ENCODE results near the gene RTN4R.
A peak's percentile ranks its signal among the peaks of the same experiment; 100 is the strongest.
"Not testable (repeated sequence)": the region's sequence is repeated elsewhere in the genome, so short reads cannot be mapped to it uniquely, and the experiment has no call there.

The RTN4R gene

GRCh38 chr22:20274374-20274773 is 6.3 kb upstream of the RTN4R start:
- H3K4me3 ChIP-seq (ENCODE audit: low read length in 2 of 2); H3K9me3 ChIP-seq (replicated peaks in 1 of 2; ENCODE audit: control insufficient read depth in 2 of 2, insufficient read depth in 1 of 2, low read depth in 1 of 2, low read length in 2 of 2); H2BK5ac ChIP-seq (ENCODE audit: low read length); H3K79me1 ChIP-seq (ENCODE audit: low read depth, low read length); H3K27me3 ChIP-seq (ENCODE audit: control insufficient read depth in 3 of 3, insufficient read depth in 3 of 3, low read depth in 1 of 3, low read length in 3 of 3); H4K91ac ChIP-seq (ENCODE audit: low read depth, low read length, poor library complexity); H2AK5ac ChIP-seq (ENCODE audit: low read depth, low read length); H3K9ac ChIP-seq (ENCODE audit: low read depth, low read length, poor library complexity); H3K4me2 ChIP-seq (ENCODE audit: insufficient read depth, low read length, poor library complexity, severe bottlenecking); H3K27ac ChIP-seq (replicated peaks; ENCODE audit: low read length); H2AFZ ChIP-seq (ENCODE audit: low read length); H2BK120ac ChIP-seq (ENCODE audit: low read depth, low read length); H2BK12ac ChIP-seq (ENCODE audit: low read length); H4K8ac ChIP-seq (ENCODE audit: low read depth, low read length); H3K4ac ChIP-seq (ENCODE audit: low read length); H3K36me3 ChIP-seq (replicated peaks in 1 of 2; ENCODE audit: control insufficient read depth in 2 of 2, insufficient read depth in 2 of 2, low read length in 2 of 2); DNase-seq (ENCODE audit: low spot score): not testable (repeated sequence)
- peak overlapping the region; percentile 52 for H3K18ac ChIP-seq (ENCODE audit: low read length)
- H3K23ac ChIP-seq (ENCODE audit: low read depth, low read length, poor library complexity) = peak overlapping the region; percentile 80
- H2BK15ac ChIP-seq (ENCODE audit: low read length) = peak overlapping the region; percentile 85
- H3K14ac ChIP-seq (ENCODE audit: low read length) = peak overlapping the region; percentile 38
- peaks cover 11 to 12% of the 10 kb centered on the region in 2 donors for H3K4me1 ChIP-seq (ENCODE audit: control insufficient read depth in 2 of 2, insufficient read depth in 1 of 2, low read depth in 1 of 2, low read length in 2 of 2)
- whole genome bisulfite sequencing, 2 donors (ENCODE audit: extremely low coverage in 2 of 2, insufficient read length in 2 of 2, insufficient replicate concordance in 1 of 2) = no CpG with 5 or more reads among the region's 10 CpGs

GRCh38 chr22:20273758-20274181 is 5.7 kb upstream of the RTN4R start:
- Histone ChIP-seq H3K23ac (ENCODE audit: low read depth, low read length, poor library complexity) (peak overlapping the region; percentile 55), H4K8ac (ENCODE audit: low read depth, low read length) (no peak overlapping the region), H2BK15ac (ENCODE audit: low read length) (peak overlapping the region; percentile 81), H3K4me1 (ENCODE audit: control insufficient read depth in 2 of 2, insufficient read depth in 1 of 2, low read depth in 1 of 2, low read length in 2 of 2) (peaks cover 12 to 17% of the 10 kb centered on the region in 2 donors), H2AK5ac (ENCODE audit: low read depth, low read length) (peak overlapping the region; percentile 63), H3K79me1 (ENCODE audit: low read depth, low read length) (peaks cover 3% of the 10 kb centered on the region), H2BK120ac (ENCODE audit: low read depth, low read length) (no peak overlapping the region), H3K27me3 (ENCODE audit: control insufficient read depth in 3 of 3, insufficient read depth in 3 of 3, low read depth in 1 of 3, low read length in 3 of 3) (no peaks in the 10 kb centered on the region), H3K4me3 (ENCODE audit: low read length in 2 of 2) (no peak overlapping the region), H3K4me2 (ENCODE audit: insufficient read depth, low read length, poor library complexity, severe bottlenecking) (no peak overlapping the region), H3K14ac (ENCODE audit: low read length) (peak overlapping the region; percentile 8), H4K91ac (ENCODE audit: low read depth, low read length, poor library complexity) (no peak overlapping the region), H3K27ac (replicated peaks; ENCODE audit: low read length) (no peak overlapping the region), H3K9me3 (replicated peaks in 1 of 2; ENCODE audit: control insufficient read depth in 2 of 2, insufficient read depth in 1 of 2, low read depth in 1 of 2, low read length in 2 of 2) (no peaks in the 10 kb centered on the region), H3K36me3 (replicated peaks in 1 of 2; ENCODE audit: control insufficient read depth in 2 of 2, insufficient read depth in 2 of 2, low read length in 2 of 2) (no peaks in the 10 kb centered on the region), H2BK5ac (ENCODE audit: low read length) (peak overlapping the region; percentile 13), H3K9ac (ENCODE audit: low read depth, low read length, poor library complexity) (no peak overlapping the region), H3K4ac (ENCODE audit: low read length) (no peak overlapping the region), H2BK12ac (ENCODE audit: low read length) (peak overlapping the region; percentile 22), H3K18ac (ENCODE audit: low read length) (peak overlapping the region; percentile 64), H2AFZ (ENCODE audit: low read length) (peak overlapping the region; percentile 77)
- DNase-seq (ENCODE audit: low spot score) = no peak
- WGBS, 2 donors (ENCODE audit: extremely low coverage in 2 of 2, insufficient read length in 2 of 2, insufficient replicate concordance in 1 of 2) = no CpG with 5 or more reads among the region's 12 CpGs

- Histone ChIP-seq H3K27me3 (ENCODE audit: control insufficient read depth in 3 of 3, insufficient read depth in 3 of 3, low read depth in 1 of 3, low read length in 3 of 3) (no peaks in the 10 kb centered on the region), H3K4me3 (ENCODE audit: low read length in 2 of 2) (no peak overlapping the region), H3K14ac (ENCODE audit: low read length) (no peak overlapping the region), H2BK5ac (ENCODE audit: low read length) (no peak overlapping the region), H3K4ac (ENCODE audit: low read length) (no peak overlapping the region), H3K9me3 (replicated peaks in 1 of 2; ENCODE audit: control insufficient read depth in 2 of 2, insufficient read depth in 1 of 2, low read depth in 1 of 2, low read length in 2 of 2) (no peaks in the 10 kb centered on the region), H3K23ac (ENCODE audit: low read depth, low read length, poor library complexity) (peak overlapping the region; percentile 80), H4K91ac (ENCODE audit: low read depth, low read length, poor library complexity) (no peak overlapping the region), H2BK120ac (ENCODE audit: low read depth, low read length) (no peak overlapping the region), H2AFZ (ENCODE audit: low read length) (no peak overlapping the region), H2BK12ac (ENCODE audit: low read length) (no peak overlapping the region), H3K4me2 (ENCODE audit: insufficient read depth, low read length, poor library complexity, severe bottlenecking) (no peak overlapping the region), H3K4me1 (ENCODE audit: control insufficient read depth in 2 of 2, insufficient read depth in 1 of 2, low read depth in 1 of 2, low read length in 2 of 2) (peaks cover 16 to 22% of the 10 kb centered on the region in 2 donors), H3K18ac (ENCODE audit: low read length) (peak overlapping the region; percentile 38), H3K36me3 (replicated peaks in 1 of 2; ENCODE audit: control insufficient read depth in 2 of 2, insufficient read depth in 2 of 2, low read length in 2 of 2) (no peaks in the 10 kb centered on the region), H3K79me1 (ENCODE audit: low read depth, low read length) (peaks cover 3% of the 10 kb centered on the region), H2AK5ac (ENCODE audit: low read depth, low read length) (peak overlapping the region; percentile 75), H3K9ac (ENCODE audit: low read depth, low read length, poor library complexity) (no peak overlapping the region), H2BK15ac (ENCODE audit: low read length) (peak overlapping the region; percentile 58), H4K8ac (ENCODE audit: low read depth, low read length) (no peak overlapping the region), H3K27ac (replicated peaks; ENCODE audit: low read length) (no peak overlapping the region)
- no peak for DNase-seq (ENCODE audit: low spot score)
- no CpG with 5 or more reads among the region's 13 CpGs for WGBS, 2 donors (ENCODE audit: extremely low coverage in 2 of 2, insufficient read length in 2 of 2, insufficient replicate concordance in 1 of 2)
These were observed 4.6 kb upstream of the RTN4R start for GRCh38 chr22:20272700-20273099.

- Histone ChIP-seq H3K27ac (replicated peaks; ENCODE audit: low read length) (no peak overlapping the region), H4K8ac (ENCODE audit: low read depth, low read length) (no peak overlapping the region)
- WGBS, 2 donors (ENCODE audit: extremely low coverage in 2 of 2, insufficient read length in 2 of 2, insufficient replicate concordance in 1 of 2) = no CpG with 5 or more reads among the region's 9 CpGs
These were observed 4.1 kb upstream of the RTN4R start for GRCh38 chr22:20272174-20272573.

More at GRCh38 chr22:20272174-20272573, 4.1 kb upstream of the RTN4R start:
- Histone ChIP-seq H3K36me3 (replicated peaks in 1 of 2; ENCODE audit: control insufficient read depth in 2 of 2, insufficient read depth in 2 of 2, low read length in 2 of 2) (no peaks in the 10 kb centered on the region), H2BK120ac (ENCODE audit: low read depth, low read length) (no peak overlapping the region), H2AFZ (ENCODE audit: low read length) (no peak overlapping the region), H2BK12ac (ENCODE audit: low read length) (no peak overlapping the region), H3K27me3 (ENCODE audit: control insufficient read depth in 3 of 3, insufficient read depth in 3 of 3, low read depth in 1 of 3, low read length in 3 of 3) (no peaks in the 10 kb centered on the region), H3K18ac (ENCODE audit: low read length) (no peak overlapping the region), H3K4me1 (ENCODE audit: control insufficient read depth in 2 of 2, insufficient read depth in 1 of 2, low read depth in 1 of 2, low read length in 2 of 2) (peaks cover 18 to 22% of the 10 kb centered on the region in 2 donors), H3K4me2 (ENCODE audit: insufficient read depth, low read length, poor library complexity, severe bottlenecking) (no peak overlapping the region), H3K9ac (ENCODE audit: low read depth, low read length, poor library complexity) (no peak overlapping the region), H4K91ac (ENCODE audit: low read depth, low read length, poor library complexity) (no peak overlapping the region), H2BK5ac (ENCODE audit: low read length) (no peak overlapping the region), H3K4me3 (ENCODE audit: low read length in 2 of 2) (no peak overlapping the region), H3K9me3 (replicated peaks in 1 of 2; ENCODE audit: control insufficient read depth in 2 of 2, insufficient read depth in 1 of 2, low read depth in 1 of 2, low read length in 2 of 2) (no peaks in the 10 kb centered on the region), H3K79me1 (ENCODE audit: low read depth, low read length) (peaks cover 6% of the 10 kb centered on the region), H2AK5ac (ENCODE audit: low read depth, low read length) (no peak overlapping the region), H3K14ac (ENCODE audit: low read length) (no peak overlapping the region), H2BK15ac (ENCODE audit: low read length) (no peak overlapping the region), H3K4ac (ENCODE audit: low read length) (no peak overlapping the region), H3K23ac (ENCODE audit: low read depth, low read length, poor library complexity) (peak overlapping the region; percentile 5)
- DNase-seq (ENCODE audit: low spot score) = no peak
